ENCODE results near the gene UNK. TPM values are rescaled to one million over a fixed set of nuclear protein-coding genes. Genes with fewer than 3 reads are reported as not detected.

Gene UNK
- total RNA-seq, 1 donor from 2014 or later = 33.7 TPM

- intact Hi-C loops (cut with micrococcal nuclease) = no loop called here
Measured at GRCh38 chr17:75819678-75820077, 35.1 kb downstream of the UNK start.

- intact Hi-C loops (cut with micrococcal nuclease) = no loop called here
Measured at GRCh38 chr17:75820094-75821080, 35.8 kb downstream of the UNK start.

GRCh38 chr17:75821552-75821951 lies 36.9 kb downstream of the UNK start:
- intact Hi-C loops (cut with micrococcal nuclease) = no loop called here

- intact Hi-C loops (cut with micrococcal nuclease) = no loop called here
Measured at GRCh38 chr17:75822119-75822799, 37.7 kb downstream of the UNK start.

- intact Hi-C loops (cut with micrococcal nuclease) = no loop called here
Measured at GRCh38 chr17:75822800-75823166, 38.2 kb downstream of the UNK start.

GRCh38 chr17:75823257-75824041 lies 38.8 kb downstream of the UNK start:
- intact Hi-C loops (cut with micrococcal nuclease) = no loop called here

GRCh38 chr17:75824050-75824552 lies 39.5 kb downstream of the UNK start:
- intact Hi-C loops (cut with micrococcal nuclease) = no loop called here

- intact Hi-C loops (cut with micrococcal nuclease) = no loop called here
Measured at GRCh38 chr17:75824666-75825065, 40.1 kb downstream of the UNK start.

- intact Hi-C loops (cut with micrococcal nuclease) = no loop called here
Measured at GRCh38 chr17:75825149-75825552, 40.5 kb downstream of the UNK start.

- intact Hi-C loops (cut with micrococcal nuclease) = loop anchor here (2.0 kb wide), 2 partner anchors 41 to 61 kb away; partner anchors contain the start of genes GALK1 and UNK
Measured at GRCh38 chr17:75825748-75826370, 41.3 kb downstream of the UNK start.

- intact Hi-C loops (cut with micrococcal nuclease) = loop anchor here (2.0 kb wide), 2 partner anchors 42 to 62 kb away; partner anchors contain the start of genes GALK1 and UNK
Measured at GRCh38 chr17:75826561-75827307, 42.1 kb downstream of the UNK start.

GRCh38 chr17:75827308-75828075 lies 42.9 kb downstream of the UNK start:
- intact Hi-C loops (cut with micrococcal nuclease) = loop anchor here (2.0 kb wide), 2 partner anchors 43 to 63 kb away; partner anchors contain the start of genes GALK1 and UNK

- intact Hi-C loops (cut with micrococcal nuclease) = no loop called here
Measured at GRCh38 chr17:75828076-75828400, 43.4 kb downstream of the UNK start.

- intact Hi-C loops (cut with micrococcal nuclease) = no loop called here
Measured at GRCh38 chr17:75828741-75829140, 44.1 kb downstream of the UNK start.

GRCh38 chr17:75829747-75830146 lies 45.1 kb downstream of the UNK start:
- intact Hi-C loops (cut with micrococcal nuclease) = no loop called here

- intact Hi-C loops (cut with micrococcal nuclease) = no loop called here
Measured at GRCh38 chr17:75830164-75831031, 45.8 kb downstream of the UNK start.

- intact Hi-C loops (cut with micrococcal nuclease) = no loop called here
Measured at GRCh38 chr17:75831032-75831571, 46.5 kb downstream of the UNK start.

- intact Hi-C loops (cut with micrococcal nuclease) = no loop called here
Measured at GRCh38 chr17:75832164-75832651, 47.6 kb downstream of the UNK start.
